Measurements from ENCODE around the gene TLL2.

Gene TLL2

GRCh38 chr10:96496281-96496925 is 17.3 kb downstream of the TLL2 start:
- TF ChIP-seq CTCF (IDR thresholded peaks at IDR 0.05; ENCODE audit: low read depth, low read length): no peak
- H3K4me3 ChIP-seq (ENCODE audit: low read depth, low read length): no peak overlapping the region

- no peak for TF ChIP-seq CTCF (IDR thresholded peaks at IDR 0.05; ENCODE audit: low read depth, low read length)
- H3K4me3 ChIP-seq (ENCODE audit: low read depth, low read length): no peak overlapping the region
Measured at GRCh38 chr10:96495544-96495943, 18.2 kb downstream of the TLL2 start.

GRCh38 chr10:96494694-96495093 is 19.0 kb downstream of the TLL2 start:
- no peak overlapping the region for H3K4me3 ChIP-seq (ENCODE audit: low read depth, low read length)
- no peak for TF ChIP-seq CTCF (IDR thresholded peaks at IDR 0.05; ENCODE audit: low read depth, low read length)

GRCh38 chr10:96493871-96494525 is 19.7 kb downstream of the TLL2 start:
- TF ChIP-seq CTCF (IDR thresholded peaks at IDR 0.05; ENCODE audit: low read depth, low read length): no peak
- H3K4me3 ChIP-seq (ENCODE audit: low read depth, low read length): no peak overlapping the region

- TF ChIP-seq CTCF (IDR thresholded peaks at IDR 0.05; ENCODE audit: low read depth, low read length): no peak
- no peak overlapping the region for H3K4me3 ChIP-seq (ENCODE audit: low read depth, low read length)
Measured at GRCh38 chr10:96493254-96493653, 20.5 kb downstream of the TLL2 start.

- peak; percentile 5; the same call in 1 of the 2 replicates for TF ChIP-seq CTCF (IDR thresholded peaks at IDR 0.05; ENCODE audit: low read depth, low read length)
- H3K4me3 ChIP-seq (ENCODE audit: low read depth, low read length): no peak overlapping the region
Measured at GRCh38 chr10:96491303-96491702, 22.4 kb downstream of the TLL2 start.

GRCh38 chr10:96488161-96488935 is 25.4 kb downstream of the TLL2 start:
- TF ChIP-seq CTCF (IDR thresholded peaks at IDR 0.05; ENCODE audit: low read depth, low read length): no peak
- no peak overlapping the region for H3K4me3 ChIP-seq (ENCODE audit: low read depth, low read length)

Measured in WI38 (cell line).